NCI-H1930 (cell line): ENCODE data around the gene RNF41.
"Not testable (repeated sequence)": the region's sequence is repeated elsewhere in the genome, so short reads cannot be mapped to it uniquely, and the experiment has no call there.

ENCODE experiments used
- DNase-seq, 2 experiments: peaks; one replicate each; lab custom pipeline; 2025; lab: John Stamatoyannopoulos, UW

RNF41 gene

GRCh38 chr12:56221757-56222530 lies at the start of gene RNF41:
RNF41 (minus strand) TSS chr12:56221922; CDS start chr12:56214047, 7,875 bp downstream.
- peak; percentile 90 to 91 for DNase-seq

GRCh38 chr12:56271031-56271430 lies 49.3 kb upstream of the RNF41 start:
- DNase-seq, result peak in 1 of 2 experiments; percentile 4

- no peak for DNase-seq
These were observed 45.8 kb upstream of the RNF41 start for GRCh38 chr12:56267443-56268071.

GRCh38 chr12:56266693-56267442 lies 45.1 kb upstream of the RNF41 start, which contains the start of gene COQ10A:
COQ10A (plus strand) TSS chr12:56266942; CDS start chr12:56267119, 177 bp downstream.
- DNase-seq, result peak; percentile 85 to 87

GRCh38 chr12:56266068-56266692 lies 44.5 kb upstream of the RNF41 start:
- not testable (repeated sequence) for DNase-seq

GRCh38 chr12:56262955-56263354 lies 41.2 kb upstream of the RNF41 start:
- not testable (repeated sequence) for DNase-seq

- no peak for DNase-seq
These were observed 39.9 kb upstream of the RNF41 start for GRCh38 chr12:56261503-56262232.

- no peak for DNase-seq
These were observed 39.2 kb upstream of the RNF41 start for GRCh38 chr12:56260921-56261320.

GRCh38 chr12:56260380-56260779 lies 38.7 kb upstream of the RNF41 start:
- DNase-seq, result no peak

GRCh38 chr12:56258820-56259183 lies 37.1 kb upstream of the RNF41 start:
- DNase-seq, result no peak

- DNase-seq, result peak; percentile 66 to 78
These were observed 36.5 kb upstream of the RNF41 start, which contains the start of gene ANKRD52 for GRCh38 chr12:56258068-56258819. ANKRD52 (minus strand) TSS chr12:56258384; CDS start chr12:56258269, 115 bp downstream.

GRCh38 chr12:56257491-56258067 lies 35.9 kb upstream of the RNF41 start:
- peak; percentile 14 to 29 for DNase-seq

GRCh38 chr12:56257071-56257470 lies 35.3 kb upstream of the RNF41 start:
- DNase-seq, result no peak

GRCh38 chr12:56256326-56256960 lies 34.7 kb upstream of the RNF41 start:
- DNase-seq, result no peak

- DNase-seq, result no peak
These were observed 33.9 kb upstream of the RNF41 start for GRCh38 chr12:56255671-56256070.

- DNase-seq, result no peak
These were observed 31.4 kb upstream of the RNF41 start for GRCh38 chr12:56253091-56253490.

- DNase-seq, result no peak
These were observed 30.9 kb upstream of the RNF41 start for GRCh38 chr12:56252649-56253048.

GRCh38 chr12:56248711-56249110 lies 27.0 kb upstream of the RNF41 start:
- no peak for DNase-seq

GRCh38 chr12:56247923-56248322 lies 26.2 kb upstream of the RNF41 start:
- no peak for DNase-seq

- no peak for DNase-seq
These were observed 22.8 kb upstream of the RNF41 start for GRCh38 chr12:56244494-56244893.
